K562 (cell line): ENCODE results near the gene SCAPER. TPM values are rescaled to one million over a fixed set of nuclear protein-coding genes. Genes with fewer than 3 reads are reported as not detected.

ENCODE experiments used
- BRD9 ChIP-seq: fragments of 450-650 bp; IDR thresholded peaks from 2 replicates; pipeline ENCODE4 v1.6.1; 2018; ENCODE audit warnings: low read depth; ENCODE audit not compliant: partially characterized antibody
- NFE2 ChIP-seq: IDR thresholded peaks from 2 replicates; pipeline ENCODE4 v1.6.1; 2014; ENCODE audit warnings: antibody characterized with exemption, low read depth
- ZNF140 ChIP-seq: fragments of 250-450 bp; sonication (Bioruptor Pico); IDR thresholded peaks from 2 replicates; pipeline ENCODE4 v1.8.0; 2021; ENCODE audit warnings: moderate library complexity, mild to moderate bottlenecking, inconsistent platforms
- polyA plus RNA-seq, 8 experiments: library from polyadenylated mRNA; depleted of rRNA in 4 of 8; stranded (reverse) in 5 of 8; unstranded in 3 of 8; fragments of >200 nt; fragmentation: Nextera tagmentation in 2 of 8; fragmentation: Illumina TruSeq in 1 of 8; extraction: Ambion mirVana in 2 of 8; extraction: Trizol in 1 of 8; gene quantifications; 2 replicates each; pipeline versions ENCODE4 v1.2.1 to v1.2.3, GENCODE V29; 2011 to 2014; ENCODE audit warnings: inconsistent platforms in 1 of 8, missing spikeins in 1 of 8
- total RNA-seq, 7 experiments: library from RNA; depleted of rRNA in 6 of 7; stranded (reverse); fragments of >200 nt in 6 of 7; fragmentation: Illumina TruSeq in 2 of 7; extraction: Trizol in 2 of 7; gene quantifications; 2 replicates each; pipeline versions ENCODE4 v1.2.1 to v1.2.3, GENCODE V29; 2011 to 2021; ENCODE audit warnings: low replicate concordance in 1 of 7
- TF ChIP-seq, protein P1 (sequence below): fragments of 450-650 bp; conservative IDR thresholded peaks from 2 replicates; pipeline ENCODE4 v1.6.1; 2016; ENCODE audit warnings: missing genetic modification characterization, low read depth, mild to moderate bottlenecking, control low read depth, missing compliant biosample characterization
- TF ChIP-seq, protein P2 (sequence below): fragments of 250-450 bp; sonication (Bioruptor Pico); IDR thresholded peaks from 2 replicates; pipeline ENCODE4 v1.4.0; 2020
- TF ChIP-seq, protein P3 (sequence below), 2 experiments: fragments of 450-650 bp in 1 of 2; sonication (generic) in 1 of 2; formaldehyde crosslinking in 1 of 2; IDR thresholded peaks in 1 of 2; conservative IDR thresholded peaks in 1 of 2; 2 replicates each; pipeline versions ENCODE4 v1.6.1 to v1.8.1; 2016 to 2023; ENCODE audit warnings: mild to moderate bottlenecking in 2 of 2, moderate library complexity in 2 of 2, inconsistent platforms in 1 of 2, missing genetic modification reagents in 1 of 2
- TF ChIP-seq, protein P4 (sequence below): fragments of 450-650 bp; IDR thresholded peaks from 2 replicates; pipeline ENCODE4 v1.6.1; 2016; ENCODE audit warnings: mild to moderate bottlenecking, moderate library complexity

SCAPER gene
- total and polyA plus RNA-seq, 9 of the 15 experiments (the other 6 are each of a cell fraction or from before 2014, with no cell fraction given), result 1.3 to 5.7 (median 3.2) TPM

DNA sequence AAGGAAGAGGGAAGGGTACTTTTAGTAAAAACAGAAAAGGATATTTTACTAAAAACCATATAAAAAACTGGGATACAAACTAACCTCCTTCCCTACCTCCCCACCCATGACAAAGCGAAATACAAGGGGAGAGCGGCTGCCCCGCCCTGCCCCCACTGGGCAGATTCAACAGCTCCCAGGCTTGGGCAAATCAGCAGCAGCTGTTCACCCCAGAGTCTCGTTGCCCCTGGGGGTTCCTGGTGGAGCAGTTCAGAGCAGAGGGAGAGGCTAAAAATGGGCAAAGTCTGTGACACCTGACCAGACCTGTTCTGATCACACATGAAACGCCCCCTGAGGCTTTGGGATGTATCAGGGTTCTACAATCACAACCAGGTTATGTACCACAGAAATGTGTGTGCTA, 591.4 kb downstream of the SCAPER start (continued):
- TF ChIP-seq, protein P1, sequence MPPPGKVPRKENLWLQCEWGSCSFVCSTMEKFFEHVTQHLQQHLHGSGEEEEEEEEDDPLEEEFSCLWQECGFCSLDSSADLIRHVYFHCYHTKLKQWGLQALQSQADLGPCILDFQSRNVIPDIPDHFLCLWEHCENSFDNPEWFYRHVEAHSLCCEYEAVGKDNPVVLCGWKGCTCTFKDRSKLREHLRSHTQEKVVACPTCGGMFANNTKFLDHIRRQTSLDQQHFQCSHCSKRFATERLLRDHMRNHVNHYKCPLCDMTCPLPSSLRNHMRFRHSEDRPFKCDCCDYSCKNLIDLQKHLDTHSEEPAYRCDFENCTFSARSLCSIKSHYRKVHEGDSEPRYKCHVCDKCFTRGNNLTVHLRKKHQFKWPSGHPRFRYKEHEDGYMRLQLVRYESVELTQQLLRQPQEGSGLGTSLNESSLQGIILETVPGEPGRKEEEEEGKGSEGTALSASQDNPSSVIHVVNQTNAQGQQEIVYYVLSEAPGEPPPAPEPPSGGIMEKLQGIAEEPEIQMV, result no peak
- TF ChIP-seq, protein P2, sequence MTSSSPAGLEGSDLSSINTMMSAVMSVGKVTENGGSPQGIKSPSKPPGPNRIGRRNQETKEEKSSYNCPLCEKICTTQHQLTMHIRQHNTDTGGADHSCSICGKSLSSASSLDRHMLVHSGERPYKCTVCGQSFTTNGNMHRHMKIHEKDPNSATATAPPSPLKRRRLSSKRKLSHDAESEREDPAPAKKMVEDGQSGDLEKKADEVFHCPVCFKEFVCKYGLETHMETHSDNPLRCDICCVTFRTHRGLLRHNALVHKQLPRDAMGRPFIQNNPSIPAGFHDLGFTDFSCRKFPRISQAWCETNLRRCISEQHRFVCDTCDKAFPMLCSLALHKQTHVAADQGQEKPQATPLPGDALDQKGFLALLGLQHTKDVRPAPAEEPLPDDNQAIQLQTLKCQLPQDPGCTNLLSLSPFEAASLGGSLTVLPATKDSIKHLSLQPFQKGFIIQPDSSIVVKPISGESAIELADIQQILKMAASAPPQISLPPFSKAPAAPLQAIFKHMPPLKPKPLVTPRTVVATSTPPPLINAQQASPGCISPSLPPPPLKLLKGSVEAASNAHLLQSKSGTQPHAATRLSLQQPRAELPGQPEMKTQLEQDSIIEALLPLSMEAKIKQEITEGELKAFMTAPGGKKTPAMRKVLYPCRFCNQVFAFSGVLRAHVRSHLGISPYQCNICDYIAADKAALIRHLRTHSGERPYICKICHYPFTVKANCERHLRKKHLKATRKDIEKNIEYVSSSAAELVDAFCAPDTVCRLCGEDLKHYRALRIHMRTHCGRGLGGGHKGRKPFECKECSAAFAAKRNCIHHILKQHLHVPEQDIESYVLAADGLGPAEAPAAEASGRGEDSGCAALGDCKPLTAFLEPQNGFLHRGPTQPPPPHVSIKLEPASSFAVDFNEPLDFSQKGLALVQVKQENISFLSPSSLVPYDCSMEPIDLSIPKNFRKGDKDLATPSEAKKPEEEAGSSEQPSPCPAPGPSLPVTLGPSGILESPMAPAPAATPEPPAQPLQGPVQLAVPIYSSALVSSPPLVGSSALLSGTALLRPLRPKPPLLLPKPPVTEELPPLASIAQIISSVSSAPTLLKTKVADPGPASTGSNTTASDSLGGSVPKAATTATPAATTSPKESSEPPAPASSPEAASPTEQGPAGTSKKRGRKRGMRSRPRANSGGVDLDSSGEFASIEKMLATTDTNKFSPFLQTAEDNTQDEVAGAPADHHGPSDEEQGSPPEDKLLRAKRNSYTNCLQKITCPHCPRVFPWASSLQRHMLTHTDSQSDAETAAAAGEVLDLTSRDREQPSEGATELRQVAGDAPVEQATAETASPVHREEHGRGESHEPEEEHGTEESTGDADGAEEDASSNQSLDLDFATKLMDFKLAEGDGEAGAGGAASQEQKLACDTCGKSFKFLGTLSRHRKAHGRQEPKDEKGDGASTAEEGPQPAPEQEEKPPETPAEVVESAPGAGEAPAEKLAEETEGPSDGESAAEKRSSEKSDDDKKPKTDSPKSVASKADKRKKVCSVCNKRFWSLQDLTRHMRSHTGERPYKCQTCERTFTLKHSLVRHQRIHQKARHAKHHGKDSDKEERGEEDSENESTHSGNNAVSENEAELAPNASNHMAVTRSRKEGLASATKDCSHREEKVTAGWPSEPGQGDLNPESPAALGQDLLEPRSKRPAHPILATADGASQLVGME, result no peak
- TF ChIP-seq BRD9 (no peak), ZNF140 (no peak), NFE2 (peak; percentile 85)
- TF ChIP-seq, protein P3, sequence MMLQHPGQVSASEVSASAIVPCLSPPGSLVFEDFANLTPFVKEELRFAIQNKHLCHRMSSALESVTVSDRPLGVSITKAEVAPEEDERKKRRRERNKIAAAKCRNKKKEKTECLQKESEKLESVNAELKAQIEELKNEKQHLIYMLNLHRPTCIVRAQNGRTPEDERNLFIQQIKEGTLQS (IDR thresholded peaks at IDR 0.05), result no peak
- TF ChIP-seq, protein P3 (CRISPR knock-in tag; conservative IDR thresholded peaks at IDR 0.05), result no peak
- TF ChIP-seq, protein P4, sequence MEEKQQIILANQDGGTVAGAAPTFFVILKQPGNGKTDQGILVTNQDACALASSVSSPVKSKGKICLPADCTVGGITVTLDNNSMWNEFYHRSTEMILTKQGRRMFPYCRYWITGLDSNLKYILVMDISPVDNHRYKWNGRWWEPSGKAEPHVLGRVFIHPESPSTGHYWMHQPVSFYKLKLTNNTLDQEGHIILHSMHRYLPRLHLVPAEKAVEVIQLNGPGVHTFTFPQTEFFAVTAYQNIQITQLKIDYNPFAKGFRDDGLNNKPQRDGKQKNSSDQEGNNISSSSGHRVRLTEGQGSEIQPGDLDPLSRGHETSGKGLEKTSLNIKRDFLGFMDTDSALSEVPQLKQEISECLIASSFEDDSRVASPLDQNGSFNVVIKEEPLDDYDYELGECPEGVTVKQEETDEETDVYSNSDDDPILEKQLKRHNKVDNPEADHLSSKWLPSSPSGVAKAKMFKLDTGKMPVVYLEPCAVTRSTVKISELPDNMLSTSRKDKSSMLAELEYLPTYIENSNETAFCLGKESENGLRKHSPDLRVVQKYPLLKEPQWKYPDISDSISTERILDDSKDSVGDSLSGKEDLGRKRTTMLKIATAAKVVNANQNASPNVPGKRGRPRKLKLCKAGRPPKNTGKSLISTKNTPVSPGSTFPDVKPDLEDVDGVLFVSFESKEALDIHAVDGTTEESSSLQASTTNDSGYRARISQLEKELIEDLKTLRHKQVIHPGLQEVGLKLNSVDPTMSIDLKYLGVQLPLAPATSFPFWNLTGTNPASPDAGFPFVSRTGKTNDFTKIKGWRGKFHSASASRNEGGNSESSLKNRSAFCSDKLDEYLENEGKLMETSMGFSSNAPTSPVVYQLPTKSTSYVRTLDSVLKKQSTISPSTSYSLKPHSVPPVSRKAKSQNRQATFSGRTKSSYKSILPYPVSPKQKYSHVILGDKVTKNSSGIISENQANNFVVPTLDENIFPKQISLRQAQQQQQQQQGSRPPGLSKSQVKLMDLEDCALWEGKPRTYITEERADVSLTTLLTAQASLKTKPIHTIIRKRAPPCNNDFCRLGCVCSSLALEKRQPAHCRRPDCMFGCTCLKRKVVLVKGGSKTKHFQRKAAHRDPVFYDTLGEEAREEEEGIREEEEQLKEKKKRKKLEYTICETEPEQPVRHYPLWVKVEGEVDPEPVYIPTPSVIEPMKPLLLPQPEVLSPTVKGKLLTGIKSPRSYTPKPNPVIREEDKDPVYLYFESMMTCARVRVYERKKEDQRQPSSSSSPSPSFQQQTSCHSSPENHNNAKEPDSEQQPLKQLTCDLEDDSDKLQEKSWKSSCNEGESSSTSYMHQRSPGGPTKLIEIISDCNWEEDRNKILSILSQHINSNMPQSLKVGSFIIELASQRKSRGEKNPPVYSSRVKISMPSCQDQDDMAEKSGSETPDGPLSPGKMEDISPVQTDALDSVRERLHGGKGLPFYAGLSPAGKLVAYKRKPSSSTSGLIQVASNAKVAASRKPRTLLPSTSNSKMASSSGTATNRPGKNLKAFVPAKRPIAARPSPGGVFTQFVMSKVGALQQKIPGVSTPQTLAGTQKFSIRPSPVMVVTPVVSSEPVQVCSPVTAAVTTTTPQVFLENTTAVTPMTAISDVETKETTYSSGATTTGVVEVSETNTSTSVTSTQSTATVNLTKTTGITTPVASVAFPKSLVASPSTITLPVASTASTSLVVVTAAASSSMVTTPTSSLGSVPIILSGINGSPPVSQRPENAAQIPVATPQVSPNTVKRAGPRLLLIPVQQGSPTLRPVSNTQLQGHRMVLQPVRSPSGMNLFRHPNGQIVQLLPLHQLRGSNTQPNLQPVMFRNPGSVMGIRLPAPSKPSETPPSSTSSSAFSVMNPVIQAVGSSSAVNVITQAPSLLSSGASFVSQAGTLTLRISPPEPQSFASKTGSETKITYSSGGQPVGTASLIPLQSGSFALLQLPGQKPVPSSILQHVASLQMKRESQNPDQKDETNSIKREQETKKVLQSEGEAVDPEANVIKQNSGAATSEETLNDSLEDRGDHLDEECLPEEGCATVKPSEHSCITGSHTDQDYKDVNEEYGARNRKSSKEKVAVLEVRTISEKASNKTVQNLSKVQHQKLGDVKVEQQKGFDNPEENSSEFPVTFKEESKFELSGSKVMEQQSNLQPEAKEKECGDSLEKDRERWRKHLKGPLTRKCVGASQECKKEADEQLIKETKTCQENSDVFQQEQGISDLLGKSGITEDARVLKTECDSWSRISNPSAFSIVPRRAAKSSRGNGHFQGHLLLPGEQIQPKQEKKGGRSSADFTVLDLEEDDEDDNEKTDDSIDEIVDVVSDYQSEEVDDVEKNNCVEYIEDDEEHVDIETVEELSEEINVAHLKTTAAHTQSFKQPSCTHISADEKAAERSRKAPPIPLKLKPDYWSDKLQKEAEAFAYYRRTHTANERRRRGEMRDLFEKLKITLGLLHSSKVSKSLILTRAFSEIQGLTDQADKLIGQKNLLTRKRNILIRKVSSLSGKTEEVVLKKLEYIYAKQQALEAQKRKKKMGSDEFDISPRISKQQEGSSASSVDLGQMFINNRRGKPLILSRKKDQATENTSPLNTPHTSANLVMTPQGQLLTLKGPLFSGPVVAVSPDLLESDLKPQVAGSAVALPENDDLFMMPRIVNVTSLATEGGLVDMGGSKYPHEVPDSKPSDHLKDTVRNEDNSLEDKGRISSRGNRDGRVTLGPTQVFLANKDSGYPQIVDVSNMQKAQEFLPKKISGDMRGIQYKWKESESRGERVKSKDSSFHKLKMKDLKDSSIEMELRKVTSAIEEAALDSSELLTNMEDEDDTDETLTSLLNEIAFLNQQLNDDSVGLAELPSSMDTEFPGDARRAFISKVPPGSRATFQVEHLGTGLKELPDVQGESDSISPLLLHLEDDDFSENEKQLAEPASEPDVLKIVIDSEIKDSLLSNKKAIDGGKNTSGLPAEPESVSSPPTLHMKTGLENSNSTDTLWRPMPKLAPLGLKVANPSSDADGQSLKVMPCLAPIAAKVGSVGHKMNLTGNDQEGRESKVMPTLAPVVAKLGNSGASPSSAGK, result no peak
